H1 (cell line): ENCODE measurements around the gene PDE4D.

Experiments used
- CHD2 ChIP-seq: IDR thresholded peaks from 2 replicates; pipeline ENCODE4 v1.6.1; 2012; ENCODE audit warnings: low read length, improper control_type of control experiment
- CREB1 ChIP-seq: IDR thresholded peaks from 2 replicates; pipeline ENCODE4 v1.6.1; 2012; ENCODE audit warnings: inconsistent platforms
- CTCF ChIP-seq, 3 experiments: IDR thresholded peaks; 1 replicate in 2 of 3; 2 replicates in 1 of 3; pipeline versions ENCODE4 v1.5.1 to v1.6.1; 2011; ENCODE audit warnings: low read length in 3 of 3, mild to moderate bottlenecking in 3 of 3, inconsistent platforms in 2 of 3, low read depth in 1 of 3, moderate library complexity in 1 of 3; ENCODE audit not compliant: insufficient read depth in 1 of 3; ENCODE audit errors: control extremely low read depth in 1 of 3
- RAD21 ChIP-seq, 2 experiments: IDR thresholded peaks in 1 of 2; conservative IDR thresholded peaks in 1 of 2; 2 replicates each; pipeline ENCODE4 v1.6.1; 2011; ENCODE audit warnings: low read depth in 2 of 2, low read length in 2 of 2, improper control_type of control experiment in 1 of 2, inconsistent platforms in 1 of 2, mild to moderate bottlenecking in 1 of 2, moderate library complexity in 1 of 2

- TF ChIP-seq RAD21 (IDR thresholded peaks at IDR 0.05 in 1 of 2, conservative IDR thresholded peaks at IDR 0.05 in 1 of 2; ENCODE audit: low read depth in 2 of 2, low read length in 2 of 2) = peak; percentile 64 to 72
- TF ChIP-seq CREB1 = no peak
- TF ChIP-seq CTCF (IDR thresholded peaks at IDR 0.05; ENCODE audit: control extremely low read depth in 1 of 3, insufficient read depth in 1 of 3, low read depth in 1 of 3, low read length in 3 of 3) = peak; percentile 55 to 72 (median 71)
- TF ChIP-seq CHD2 = no peak
Measured at GRCh38 chr5:59496524-59497134, 396.9 kb downstream of the PDE4D start.
